ACHN (cell line): ENCODE measurements around the gene ATXN2.
A peak's percentile ranks its signal among the peaks of the same experiment; 100 is the strongest.
"Not testable (repeated sequence)": the region's sequence is repeated elsewhere in the genome, so short reads cannot be mapped to it uniquely, and the experiment has no call there.

Experiments
- DNase-seq: peaks from one replicate; pipeline ENCODE4 v3.0.0-alpha.2; 2015
- in situ Hi-C: cut with HindIII; loops from 2 replicates; pipeline ENCODE4 v1.10.0; 2017; ENCODE audit warnings: low sequenced_read_pairs, low pct_ligation_motif_present, low pct_unique_long_range_greater_than_20kb

The ATXN2 gene, protein sequence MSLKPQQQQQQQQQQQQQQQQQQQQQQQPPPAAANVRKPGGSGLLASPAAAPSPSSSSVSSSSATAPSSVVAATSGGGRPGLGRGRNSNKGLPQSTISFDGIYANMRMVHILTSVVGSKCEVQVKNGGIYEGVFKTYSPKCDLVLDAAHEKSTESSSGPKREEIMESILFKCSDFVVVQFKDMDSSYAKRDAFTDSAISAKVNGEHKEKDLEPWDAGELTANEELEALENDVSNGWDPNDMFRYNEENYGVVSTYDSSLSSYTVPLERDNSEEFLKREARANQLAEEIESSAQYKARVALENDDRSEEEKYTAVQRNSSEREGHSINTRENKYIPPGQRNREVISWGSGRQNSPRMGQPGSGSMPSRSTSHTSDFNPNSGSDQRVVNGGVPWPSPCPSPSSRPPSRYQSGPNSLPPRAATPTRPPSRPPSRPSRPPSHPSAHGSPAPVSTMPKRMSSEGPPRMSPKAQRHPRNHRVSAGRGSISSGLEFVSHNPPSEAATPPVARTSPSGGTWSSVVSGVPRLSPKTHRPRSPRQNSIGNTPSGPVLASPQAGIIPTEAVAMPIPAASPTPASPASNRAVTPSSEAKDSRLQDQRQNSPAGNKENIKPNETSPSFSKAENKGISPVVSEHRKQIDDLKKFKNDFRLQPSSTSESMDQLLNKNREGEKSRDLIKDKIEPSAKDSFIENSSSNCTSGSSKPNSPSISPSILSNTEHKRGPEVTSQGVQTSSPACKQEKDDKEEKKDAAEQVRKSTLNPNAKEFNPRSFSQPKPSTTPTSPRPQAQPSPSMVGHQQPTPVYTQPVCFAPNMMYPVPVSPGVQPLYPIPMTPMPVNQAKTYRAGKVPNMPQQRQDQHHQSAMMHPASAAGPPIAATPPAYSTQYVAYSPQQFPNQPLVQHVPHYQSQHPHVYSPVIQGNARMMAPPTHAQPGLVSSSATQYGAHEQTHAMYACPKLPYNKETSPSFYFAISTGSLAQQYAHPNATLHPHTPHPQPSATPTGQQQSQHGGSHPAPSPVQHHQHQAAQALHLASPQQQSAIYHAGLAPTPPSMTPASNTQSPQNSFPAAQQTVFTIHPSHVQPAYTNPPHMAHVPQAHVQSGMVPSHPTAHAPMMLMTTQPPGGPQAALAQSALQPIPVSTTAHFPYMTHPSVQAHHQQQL

DNA sequence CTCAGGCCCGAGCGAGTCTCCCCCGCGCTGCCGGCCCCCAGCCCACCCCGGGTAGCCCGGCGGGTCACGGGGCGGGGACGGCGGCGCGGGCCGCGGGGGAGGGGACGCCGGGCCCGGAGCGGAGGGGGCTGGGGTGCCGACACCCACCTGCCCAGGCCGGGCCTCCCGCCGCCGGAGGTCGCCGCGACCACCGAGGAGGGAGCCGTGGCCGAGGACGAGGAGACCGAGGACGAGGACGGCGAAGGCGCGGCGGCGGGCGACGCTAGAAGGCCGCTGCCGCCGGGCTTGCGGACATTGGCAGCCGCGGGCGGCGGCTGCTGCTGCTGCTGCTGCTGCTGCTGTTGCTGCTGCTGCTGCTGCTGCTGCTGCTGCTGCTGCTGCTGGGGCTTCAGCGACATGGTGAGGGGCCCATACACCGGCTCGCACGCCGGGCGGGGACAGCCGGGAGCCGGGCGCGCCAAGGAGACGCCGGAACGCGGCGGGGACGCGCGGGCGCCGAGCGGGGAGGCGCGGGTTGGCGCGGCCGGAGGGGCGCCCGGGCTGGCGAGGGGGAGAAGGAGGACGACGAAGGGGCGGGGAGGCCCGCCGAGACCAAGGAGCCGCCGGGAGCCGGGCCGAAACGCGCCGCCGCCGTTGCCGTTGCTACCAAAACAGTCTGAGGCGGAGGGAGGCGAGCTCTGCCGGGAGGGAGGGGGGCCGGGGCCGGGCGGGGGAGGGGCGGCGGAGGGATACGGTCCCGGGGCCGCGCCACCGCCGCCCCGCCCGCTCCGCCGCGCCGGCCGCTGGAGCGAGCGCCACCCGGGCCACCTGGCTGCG, at the start of gene ATXN2:
Gene ATXN2 (minus strand): TSS at position 679 of the 816 bp plus-strand sequence. CDS start 281 bp downstream, at position 398.
- peak; percentile 73 for DNase-seq
- in situ Hi-C loops = no loop called here

DNA sequence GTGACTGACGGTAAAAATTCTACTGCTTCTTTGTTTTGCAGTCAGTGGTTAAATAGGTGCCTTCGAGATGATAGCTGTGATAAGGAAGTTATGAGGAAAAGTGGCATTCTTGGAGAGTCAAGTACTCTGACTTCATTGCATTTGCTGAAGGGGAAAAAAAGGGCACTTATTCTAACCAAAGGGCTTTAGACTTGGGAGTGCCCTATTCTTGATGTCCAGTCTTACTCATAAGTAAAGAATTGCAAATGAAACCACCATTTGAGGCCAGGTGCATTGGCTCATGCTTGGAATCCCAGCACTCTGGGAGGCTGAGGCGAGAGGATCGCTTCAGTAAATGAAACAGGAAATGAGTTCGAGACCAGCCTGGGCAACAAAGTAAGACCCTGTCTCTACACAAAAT, 46.3 kb upstream of the ATXN2 start:
- DNase-seq = peak; percentile 94
- in situ Hi-C loops = no loop called here

DNA sequence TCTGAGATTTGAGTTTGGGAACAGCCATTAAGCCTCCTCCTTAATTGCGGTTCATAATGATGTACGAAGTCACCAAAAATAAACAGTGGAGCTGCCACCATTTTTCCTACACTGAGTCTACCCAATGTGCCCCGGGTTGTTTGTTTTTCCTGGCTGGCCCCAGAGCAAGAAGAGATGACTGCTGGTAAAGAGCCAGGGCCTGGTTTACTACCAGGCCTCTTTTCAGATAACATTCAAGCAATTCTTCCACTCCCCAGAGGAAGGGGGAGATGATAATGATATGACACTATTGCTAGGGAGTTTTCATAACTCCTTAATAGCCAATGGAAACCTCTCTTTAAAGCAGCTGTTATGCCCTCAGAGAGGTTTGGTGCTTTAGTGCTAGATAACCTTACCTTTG, 44.3 kb upstream of the ATXN2 start:
- no peak for DNase-seq
- in situ Hi-C loops = no loop called here

DNA sequence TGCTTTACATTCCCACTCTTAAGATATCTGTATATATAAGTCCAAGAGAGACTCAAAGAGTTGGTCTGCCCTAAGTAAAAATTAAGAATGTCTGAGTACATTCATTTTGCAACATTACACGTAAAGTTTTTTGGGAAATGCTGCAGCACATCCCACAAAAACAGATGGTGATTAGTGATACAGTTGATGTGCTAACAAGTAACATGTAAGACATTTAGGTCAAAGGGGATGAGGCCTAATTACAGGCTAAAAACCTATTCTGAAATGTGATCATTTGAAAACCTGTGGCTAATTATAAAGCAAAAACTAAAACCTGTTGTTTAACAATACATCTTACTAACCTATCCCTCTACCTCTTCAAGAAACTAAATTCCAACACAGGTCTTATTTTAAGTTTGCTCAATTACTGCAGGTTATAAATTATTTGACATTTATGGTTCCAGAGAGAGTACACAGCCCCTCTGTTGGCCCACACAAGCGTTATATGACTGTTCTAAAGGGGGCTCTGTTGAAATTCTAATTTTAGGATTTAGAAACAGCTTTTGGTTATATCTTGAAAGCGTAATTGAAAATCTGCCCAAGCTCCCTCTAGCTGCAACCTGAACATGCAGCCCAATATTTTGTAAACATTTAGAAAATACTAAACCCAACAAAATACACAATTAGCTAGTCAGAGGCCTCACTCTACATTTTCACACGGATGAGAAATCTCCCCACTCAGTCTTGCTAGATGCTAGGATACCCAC, 43.7 kb upstream of the ATXN2 start:
- in situ Hi-C loops = no loop called here
- no peak for DNase-seq

DNA sequence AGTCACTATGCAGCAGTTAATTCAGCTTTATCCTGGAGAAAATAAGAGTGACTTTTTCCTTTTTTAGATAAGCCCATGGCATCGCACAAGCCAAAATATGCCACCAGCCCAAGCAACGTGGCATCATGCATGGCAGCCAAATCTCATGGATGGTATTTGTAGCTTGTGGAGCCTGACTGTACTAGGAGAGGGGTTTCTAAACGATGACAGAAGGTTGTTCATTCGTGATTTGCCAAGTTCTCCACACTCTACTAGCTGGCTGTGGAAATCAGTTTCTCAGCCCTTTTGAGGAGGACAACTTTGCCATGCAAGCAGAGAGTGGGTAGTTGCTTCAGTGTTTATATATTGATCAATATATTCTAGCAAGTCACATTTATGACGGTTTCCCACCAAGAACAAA, 41.4 kb upstream of the ATXN2 start:
- in situ Hi-C loops = no loop called here
- no peak for DNase-seq

DNA sequence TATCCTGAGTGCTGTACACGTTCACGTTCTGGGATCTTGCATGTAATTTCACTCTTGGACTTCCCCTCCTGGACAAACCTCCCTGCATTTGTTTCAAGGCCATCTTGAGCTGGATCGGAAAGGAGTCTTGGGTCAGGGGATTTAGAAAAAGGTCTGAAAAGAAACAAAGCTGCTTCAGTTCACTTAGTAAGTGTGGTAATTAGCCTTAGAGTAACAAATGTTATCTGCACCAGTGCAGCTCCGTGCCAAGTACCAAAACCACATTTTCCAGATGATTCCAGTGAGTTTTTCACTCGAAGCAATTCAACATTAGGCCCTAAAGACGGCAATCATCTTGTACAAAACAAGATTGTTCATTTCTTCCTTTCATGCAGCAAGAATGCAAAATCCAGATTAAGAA, 39.4 kb upstream of the ATXN2 start:
- no peak for DNase-seq
- in situ Hi-C loops = no loop called here

DNA sequence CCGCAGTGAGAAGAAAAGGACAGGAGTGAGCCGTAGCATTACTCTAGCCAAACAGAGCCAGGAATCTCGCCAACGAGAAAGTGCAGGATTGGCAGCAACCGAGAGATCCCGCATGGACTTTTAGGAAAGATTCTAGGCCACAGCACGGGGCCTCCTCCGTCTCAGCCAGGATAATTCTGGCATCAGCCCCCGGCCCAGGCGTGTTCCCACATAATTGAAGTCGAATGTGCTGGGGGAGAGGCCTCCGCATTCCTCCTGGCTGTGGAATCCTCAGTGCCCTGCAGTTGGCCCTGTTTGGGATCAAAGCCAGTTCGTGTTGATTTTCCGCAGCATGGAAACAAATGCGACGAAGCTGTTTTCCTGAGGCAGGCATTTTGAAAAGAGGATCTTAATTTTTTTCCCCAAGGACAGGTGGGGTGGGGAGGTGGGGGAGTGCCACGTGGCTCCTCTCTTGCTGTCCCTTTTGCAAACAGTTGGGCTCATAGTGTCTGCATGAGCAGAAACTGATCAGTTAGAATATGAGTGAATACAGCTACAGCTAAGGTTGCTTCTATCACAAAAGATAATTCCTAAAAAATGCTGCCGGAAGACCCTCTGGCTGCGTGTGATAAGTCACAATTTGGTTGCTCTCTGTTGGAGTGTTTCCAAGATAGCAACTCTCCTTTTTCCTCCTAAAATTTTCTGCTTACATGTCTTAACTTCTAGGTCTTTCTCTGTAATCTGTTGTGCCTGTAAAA, 37.3 kb upstream of the ATXN2 start:
- no peak for DNase-seq
- in situ Hi-C loops = no loop called here

DNA sequence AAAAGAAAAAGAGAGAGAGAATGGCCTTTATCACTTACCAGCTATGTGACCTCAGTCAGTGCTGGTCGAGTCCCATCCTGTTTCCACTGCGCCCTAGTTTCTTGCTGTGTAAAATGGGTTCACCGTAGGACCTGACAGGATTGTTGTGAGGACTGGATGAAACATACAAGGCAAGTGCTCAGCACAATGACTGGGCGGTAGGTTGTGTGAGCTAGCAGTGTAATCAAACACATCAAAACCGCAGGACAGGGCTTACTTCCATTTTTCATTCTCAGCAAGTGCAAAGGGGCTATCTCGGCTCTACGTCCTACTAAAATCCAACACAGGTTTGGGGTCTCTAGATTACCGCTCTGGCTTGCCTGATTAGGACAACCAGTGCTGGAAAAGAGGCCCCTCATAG, 36.4 kb upstream of the ATXN2 start:
- in situ Hi-C loops = no loop called here
- no peak for DNase-seq

DNA sequence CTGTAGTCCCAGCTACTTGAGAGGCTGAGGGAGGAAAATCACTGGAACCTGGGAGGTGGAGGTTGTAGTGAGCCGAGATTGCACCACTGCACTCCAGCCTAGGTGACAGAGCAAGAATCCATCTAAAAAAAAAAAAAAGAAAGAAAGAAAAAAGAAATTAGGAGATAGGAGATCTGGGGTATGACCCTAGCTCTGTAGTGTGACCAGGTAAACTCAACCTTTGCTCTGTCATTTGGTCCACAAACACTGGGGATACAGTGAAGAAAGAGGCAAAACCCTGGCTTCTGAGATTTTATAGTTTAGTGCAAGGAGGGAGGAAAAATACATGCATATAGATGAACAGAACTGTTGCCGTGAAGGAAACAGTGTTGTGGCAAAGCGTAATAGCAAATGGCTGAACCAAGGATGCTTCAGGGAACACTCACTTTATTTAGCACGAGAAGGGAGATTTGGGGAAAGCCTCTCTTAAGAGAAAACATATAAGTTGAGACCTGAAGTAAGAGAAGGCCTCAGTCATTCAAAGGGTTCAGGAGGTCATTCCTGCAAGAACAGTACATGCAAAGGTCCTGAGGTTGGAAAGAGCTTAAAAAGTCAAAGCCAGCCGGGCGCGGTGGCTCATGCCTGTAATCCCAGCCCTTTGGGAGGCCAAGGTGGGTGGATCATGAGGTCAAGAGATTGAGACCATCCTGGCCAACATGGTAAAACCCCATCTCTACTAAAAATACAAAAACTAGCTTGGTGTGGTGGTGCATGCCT, 29.6 kb upstream of the ATXN2 start:
- in situ Hi-C loops = no loop called here
- no peak for DNase-seq

DNA sequence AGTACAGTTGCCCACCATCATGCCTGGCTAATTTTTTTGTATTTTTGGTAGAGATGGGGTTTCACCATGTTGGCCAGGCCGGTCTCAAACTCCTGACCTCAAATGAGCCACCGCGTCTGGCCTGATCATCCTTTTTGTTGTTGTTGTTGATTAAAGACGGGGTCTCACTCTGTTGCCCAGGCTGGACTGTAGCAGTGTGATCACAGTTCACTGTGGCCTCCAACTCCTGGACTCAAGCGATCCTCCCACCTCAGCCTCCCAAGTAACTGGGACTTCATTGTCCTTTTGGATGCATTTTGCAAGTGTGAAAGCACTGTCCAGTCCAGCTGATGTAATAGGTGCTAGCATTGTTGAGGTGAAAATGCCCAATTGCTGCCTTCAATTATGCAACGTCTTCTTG, 27.1 kb upstream of the ATXN2 start:
- in situ Hi-C loops = no loop called here
- no peak for DNase-seq

DNA sequence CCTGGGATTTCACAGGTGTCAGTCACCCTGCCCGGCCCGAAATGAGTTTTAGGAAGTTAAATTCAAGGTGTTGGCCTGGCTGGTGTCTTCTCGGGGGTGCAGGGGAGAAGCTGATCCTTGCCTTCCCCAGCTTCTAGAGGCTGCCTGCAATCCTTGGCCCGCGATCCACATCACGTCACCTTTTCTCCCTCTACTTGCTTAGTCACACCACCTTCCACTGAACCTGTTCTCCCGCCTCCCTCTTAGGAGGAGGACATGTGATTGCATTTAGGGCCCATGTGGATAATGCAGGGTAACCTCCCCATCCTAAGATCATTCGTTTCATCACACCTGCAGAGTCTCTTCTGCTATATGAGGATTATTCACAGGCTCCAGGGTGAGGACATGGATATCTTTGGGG, 25.4 kb upstream of the ATXN2 start:
- in situ Hi-C loops = no loop called here
- no peak for DNase-seq

DNA sequence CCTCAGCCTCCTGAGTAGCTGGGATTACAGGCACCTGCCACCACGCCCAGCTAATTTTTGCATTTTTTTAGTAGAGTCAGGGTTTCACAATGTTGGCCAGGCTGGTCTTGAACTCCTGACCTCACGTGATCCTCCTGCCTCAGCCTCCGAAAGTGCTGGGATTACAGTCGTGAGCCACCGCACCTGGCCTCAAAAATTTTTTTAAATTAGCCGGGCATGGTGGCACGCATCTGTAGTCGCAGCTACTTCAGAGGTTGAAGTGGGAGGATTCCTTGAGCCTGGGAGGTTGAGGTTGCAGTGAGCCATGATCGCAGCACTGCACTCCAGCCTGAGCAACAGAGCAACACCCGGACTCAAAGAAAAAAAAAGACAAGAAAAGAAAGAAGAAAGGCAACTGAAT, 18.7 kb upstream of the ATXN2 start:
- in situ Hi-C loops, DNase-seq: not testable (repeated sequence)

DNA sequence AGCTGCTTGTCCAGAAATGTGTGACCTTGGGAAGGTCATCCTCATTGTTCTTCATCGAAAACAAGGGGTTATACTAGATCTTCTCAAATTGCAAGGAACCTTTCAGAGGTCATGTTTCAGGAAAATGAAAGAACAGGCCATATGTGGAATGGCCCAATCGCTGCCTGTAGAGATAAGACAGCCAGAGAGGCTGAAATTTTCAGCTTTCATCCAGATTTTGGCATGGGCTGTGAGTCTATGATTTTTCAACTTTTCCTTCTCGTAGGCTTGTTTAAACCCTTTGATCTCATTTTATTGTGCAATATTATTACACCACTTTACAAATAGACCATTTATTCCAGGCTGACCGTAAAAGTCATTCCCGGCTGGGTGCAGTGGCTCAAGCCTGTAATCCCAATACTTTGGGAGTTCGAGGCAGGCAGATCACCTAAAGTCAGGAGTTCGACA, 17.1 kb upstream of the ATXN2 start:
- no peak for DNase-seq
- in situ Hi-C loops = no loop called here

DNA sequence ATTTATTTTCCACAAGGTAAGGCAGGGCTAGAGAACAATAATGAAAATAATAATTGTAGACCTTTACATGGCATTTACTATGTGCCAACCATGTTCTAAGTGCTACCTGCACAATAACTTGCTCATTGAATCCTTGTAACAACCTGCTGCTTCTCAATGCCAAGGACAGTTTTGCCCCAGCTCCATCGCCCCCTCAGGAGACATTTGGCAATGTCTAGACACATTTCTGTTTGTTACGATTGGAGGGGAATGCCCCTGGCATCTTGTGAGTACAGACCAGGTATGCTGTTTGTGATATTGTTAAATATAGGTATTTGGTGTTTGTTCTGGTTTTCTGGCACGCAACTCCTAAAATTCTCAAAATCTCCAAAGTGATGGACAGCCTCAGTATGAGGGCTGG, 8.1 kb upstream of the ATXN2 start:
- peak; percentile 16 for DNase-seq
- in situ Hi-C loops = no loop called here

DNA sequence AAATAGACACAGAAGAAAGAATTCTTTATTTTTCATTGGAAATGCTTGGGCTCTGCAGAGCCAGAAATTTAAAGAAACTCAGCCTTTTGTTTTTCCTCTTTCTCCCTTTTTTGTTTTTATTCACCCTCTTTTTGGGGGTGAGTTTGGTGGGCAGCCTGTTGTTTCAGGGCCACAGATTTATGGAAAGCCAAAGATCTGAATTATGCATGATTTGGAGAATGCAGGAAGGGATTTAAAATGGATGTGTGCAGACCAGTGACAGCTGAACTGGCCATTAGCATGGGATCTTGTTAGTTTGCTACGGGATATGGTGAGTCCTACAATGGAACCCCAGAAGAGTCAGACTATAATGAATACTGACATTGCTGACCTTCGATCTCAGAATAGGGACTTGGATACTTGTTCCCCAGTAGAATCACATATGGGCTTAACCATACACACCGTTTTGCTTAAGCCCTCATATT, 7.7 kb upstream of the ATXN2 start:
- no peak for DNase-seq
- in situ Hi-C loops = no loop called here
